GM12872 (cell line): ENCODE data around the gene BRD1.
A peak's percentile ranks its signal among the peaks of the same experiment; 100 is the strongest.

Experiments used
- CTCF ChIP-seq: IDR thresholded peaks from 3 replicates; pipeline ENCODE4 v1.5.1; 2011; ENCODE audit warnings: low read depth, mild to moderate bottlenecking, low read length, moderate library complexity; ENCODE audit not compliant: insufficient read depth

Gene BRD1

GRCh38 chr22:49768951-49769690 lies 58.6 kb downstream of the BRD1 start:
- no peak for TF ChIP-seq CTCF

- no peak for TF ChIP-seq CTCF
These were observed 59.4 kb downstream of the BRD1 start for GRCh38 chr22:49768077-49768910.

- peak; percentile 81 for TF ChIP-seq CTCF
These were observed 60.2 kb downstream of the BRD1 start for GRCh38 chr22:49767355-49768062.

- TF ChIP-seq CTCF: no peak
These were observed 61.7 kb downstream of the BRD1 start for GRCh38 chr22:49765951-49766350.

GRCh38 chr22:49765091-49765771 lies 62.4 kb downstream of the BRD1 start:
- no peak for TF ChIP-seq CTCF

GRCh38 chr22:49764127-49764581 lies 63.5 kb downstream of the BRD1 start:
- TF ChIP-seq CTCF: no peak
